BLaER1 (cell line): ENCODE data around the gene TGOLN2.
"Not testable (repeated sequence)": the region's sequence is repeated elsewhere in the genome, so short reads cannot be mapped to it uniquely, and the experiment has no call there.

Source experiments
- H3K27ac ChIP-seq: shearing (Covaris generic); formaldehyde crosslinking; 2 replicates; pipeline ENCODE4 v1.8.1; 2022
- H3K27me3 ChIP-seq: shearing (Covaris generic); formaldehyde crosslinking; 2 replicates; pipeline ENCODE4 v1.8.1; 2022
- H3K36me3 ChIP-seq: shearing (Covaris generic); formaldehyde crosslinking; 2 replicates; pipeline ENCODE4 v1.8.1; 2022
- H3K4me1 ChIP-seq: shearing (Covaris generic); formaldehyde crosslinking; 2 replicates; pipeline ENCODE4 v1.8.1; 2022
- H3K4me2 ChIP-seq: shearing (Covaris generic); formaldehyde crosslinking; 2 replicates; pipeline ENCODE4 v1.8.1; 2022
- H3K4me3 ChIP-seq: shearing (Covaris generic); formaldehyde crosslinking; 2 replicates; pipeline ENCODE4 v1.8.1; 2022
- H3K9ac ChIP-seq: shearing (Covaris generic); formaldehyde crosslinking; 2 replicates; pipeline ENCODE4 v1.8.1; 2022
- H3K9me3 ChIP-seq: shearing (Covaris generic); formaldehyde crosslinking; 2 replicates; pipeline ENCODE4 v1.8.1; 2022
- H4K20me1 ChIP-seq: shearing (Covaris generic); formaldehyde crosslinking; 2 replicates; pipeline ENCODE4 v1.8.1; 2022
- Cebpa-rat ChIP-seq: shearing (Covaris generic); IDR thresholded peaks from 2 replicates; pipeline ENCODE4 v1.8.1; 2022

TGOLN2 gene

DNA sequence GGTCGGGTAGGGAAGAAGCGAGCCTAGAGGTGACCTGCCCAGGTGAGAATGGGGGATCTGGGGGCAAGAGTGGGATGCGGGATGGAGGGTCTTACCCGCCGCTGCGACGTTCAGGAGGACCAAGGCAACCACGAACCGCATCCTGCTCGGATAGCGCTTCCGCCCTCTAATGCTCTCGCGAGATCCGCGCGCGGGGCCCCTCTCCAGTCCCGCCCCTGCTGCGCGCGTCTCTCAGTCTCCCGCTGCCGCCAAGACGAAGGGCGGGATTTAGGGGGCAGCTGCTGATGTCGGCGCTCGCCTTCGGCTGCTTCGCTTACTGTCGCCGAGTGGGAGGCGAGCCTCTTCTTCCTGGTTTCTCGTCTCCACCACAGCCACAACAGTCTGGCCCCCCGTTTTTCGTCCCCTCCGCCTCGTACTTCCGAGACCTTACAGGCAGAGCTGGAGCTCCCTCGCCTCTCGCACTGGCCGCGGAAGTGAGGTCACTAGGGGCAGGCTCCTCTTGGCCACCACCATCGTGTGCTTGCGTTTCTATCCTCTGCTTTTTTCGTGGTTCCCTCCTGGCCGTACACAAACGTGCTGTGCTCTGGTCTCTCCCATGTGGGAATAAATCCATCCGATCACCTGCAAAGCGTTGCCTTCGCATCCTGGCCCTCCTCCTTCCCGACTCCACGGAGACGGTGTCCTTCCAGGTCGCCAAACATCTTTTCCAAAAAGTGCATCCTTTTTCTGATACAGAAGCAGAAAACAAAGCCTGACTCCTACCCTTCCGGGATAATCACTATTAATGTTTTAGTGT is at the start of gene TGOLN2:
TSS of gene TGOLN2 (minus strand) at position 168 of the 796 bp plus-strand sequence. CDS start at position 141, 27 bp downstream.
- peak within 1 kb of the TSS; percentile 92 for H3K4me2 ChIP-seq
- peaks cover 36% of the 10 kb centered on the region for H3K36me3 ChIP-seq
- peak within 1 kb of the TSS; percentile 98 for H3K27ac ChIP-seq
- no peak for TF ChIP-seq Cebpa-rat
- peak within 1 kb of the TSS; percentile 79 for H3K4me3 ChIP-seq
- H3K9ac ChIP-seq = peak within 1 kb of the TSS; percentile 98
- H4K20me1 ChIP-seq = peaks cover 43% of the 10 kb centered on the region
- H3K9me3 ChIP-seq = no peaks in the 10 kb centered on the region
- H3K4me1 ChIP-seq = peaks cover 45% of the 10 kb centered on the region
- H3K27me3 ChIP-seq = no peaks in the 10 kb centered on the region

- Histone ChIP-seq H3K9ac (no peak overlapping the region), H3K4me3 (no peak overlapping the region), H3K27ac (no peak overlapping the region), H3K4me2 (no peak overlapping the region), H3K4me1 (no peaks in the 10 kb centered on the region), H4K20me1 (no peaks in the 10 kb centered on the region), H3K27me3 (no peaks in the 10 kb centered on the region), H3K9me3 (peaks cover 20% of the 10 kb centered on the region), H3K36me3 (peaks cover 56% of the 10 kb centered on the region)
- no peak for TF ChIP-seq Cebpa-rat
Measured at GRCh38 chr2:85377083-85377482, 49.3 kb upstream of the TGOLN2 start.

DNA sequence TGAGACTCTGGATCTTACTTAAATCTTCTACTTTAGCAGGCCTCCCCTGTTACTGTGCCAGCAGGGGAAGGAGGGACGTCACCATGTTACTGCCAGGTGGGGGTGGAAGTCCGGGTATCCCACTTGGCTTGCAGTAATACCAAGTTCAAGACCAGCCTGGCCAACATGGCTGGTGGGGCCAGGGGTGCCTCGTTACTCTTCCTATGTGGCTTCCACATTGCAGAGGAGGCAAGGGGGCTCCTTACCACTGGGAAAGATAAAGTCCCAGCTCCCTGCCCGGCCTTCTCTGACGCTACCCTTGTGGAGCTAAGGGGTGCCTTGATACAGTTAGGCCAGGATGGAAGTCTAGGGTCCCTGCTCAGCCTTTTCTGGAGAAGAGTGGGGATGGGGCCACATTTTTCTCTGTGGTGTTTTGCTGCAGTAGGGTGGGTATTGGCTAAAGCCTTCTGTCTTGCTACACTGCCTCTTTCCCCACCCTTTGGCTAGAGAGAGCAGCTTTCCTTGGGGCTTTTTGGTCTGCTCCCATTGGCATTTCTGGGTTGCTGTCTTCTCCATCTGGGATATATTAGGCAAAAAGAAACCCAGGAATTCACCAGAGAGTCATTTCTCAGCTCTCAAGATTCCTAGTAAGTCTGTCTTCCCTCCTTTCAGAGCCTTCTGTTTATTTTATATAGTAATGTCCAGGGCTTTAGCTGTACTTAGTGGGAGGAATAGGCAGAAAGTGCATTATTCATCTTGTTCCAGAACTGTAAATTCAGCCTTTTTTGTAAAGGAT is 48.7 kb upstream of the TGOLN2 start:
- no peak overlapping the region for H3K9ac ChIP-seq
- H3K4me2 ChIP-seq = no peak overlapping the region
- TF ChIP-seq Cebpa-rat = no peak
- no peaks in the 10 kb centered on the region for H4K20me1 ChIP-seq
- H3K9me3 ChIP-seq = peaks cover 20% of the 10 kb centered on the region
- H3K36me3 ChIP-seq = peaks cover 53% of the 10 kb centered on the region
- H3K4me1 ChIP-seq = no peaks in the 10 kb centered on the region
- H3K27ac ChIP-seq = no peak overlapping the region
- no peaks in the 10 kb centered on the region for H3K27me3 ChIP-seq
- no peak overlapping the region for H3K4me3 ChIP-seq

DNA sequence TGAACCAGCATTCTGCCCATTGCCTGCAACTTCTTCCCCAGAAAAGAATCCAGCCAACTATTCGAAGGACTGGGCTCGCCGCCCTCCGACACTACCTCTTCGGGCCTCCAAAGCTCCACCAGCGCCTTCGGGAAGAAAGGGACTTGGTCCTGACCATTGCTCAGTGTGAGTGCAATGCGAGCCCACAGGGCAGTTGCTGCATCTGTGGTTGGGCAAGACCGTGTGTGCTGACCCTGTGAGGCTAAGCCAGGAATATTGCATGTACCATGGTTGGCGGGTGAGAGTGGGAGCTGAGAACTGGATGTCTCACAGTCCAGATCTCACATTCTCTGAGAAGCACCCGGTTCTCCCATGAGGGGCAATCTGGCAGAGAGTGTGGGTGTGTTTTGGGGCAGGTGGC is 43.3 kb upstream of the TGOLN2 start:
- Histone ChIP-seq H3K27me3 (no peaks in the 10 kb centered on the region), H3K27ac (no peak overlapping the region), H3K4me3 (no peak overlapping the region), H3K36me3 (peaks cover 14% of the 10 kb centered on the region; the same call in 1 of the 2 replicates), H3K9me3 (no peaks in the 10 kb centered on the region), H4K20me1 (no peaks in the 10 kb centered on the region), H3K4me1 (peaks cover 13% of the 10 kb centered on the region), H3K9ac (no peak overlapping the region), H3K4me2 (no peak overlapping the region)
- no peak for TF ChIP-seq Cebpa-rat

DNA sequence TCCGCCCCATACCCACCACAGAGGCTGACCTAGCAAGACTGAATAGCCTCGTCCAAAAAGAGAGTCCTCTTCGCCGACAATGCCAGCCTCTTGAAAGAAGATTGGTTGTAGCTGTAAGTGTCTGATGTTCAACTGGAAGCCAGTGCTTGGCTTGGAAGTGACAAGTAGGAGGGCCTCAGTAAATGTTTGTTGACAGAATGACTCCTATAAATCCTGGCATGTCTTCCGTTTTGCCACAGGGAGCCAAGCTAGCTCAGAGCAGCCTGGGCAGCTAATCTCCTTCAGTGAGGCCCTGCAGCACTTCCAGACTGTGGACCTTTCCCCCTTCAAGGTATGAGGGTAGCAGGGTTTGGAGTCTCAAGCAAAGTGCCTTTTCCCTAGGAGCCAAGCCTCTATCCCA is 41.7 kb upstream of the TGOLN2 start:
- no peak overlapping the region for H3K4me2 ChIP-seq
- H3K9ac ChIP-seq = no peak overlapping the region
- TF ChIP-seq Cebpa-rat = no peak
- no peak overlapping the region for H3K4me3 ChIP-seq
- H3K27ac ChIP-seq = no peak overlapping the region
- no peaks in the 10 kb centered on the region for H3K27me3 ChIP-seq
- H3K36me3 ChIP-seq = peaks cover 14% of the 10 kb centered on the region; the same call in 1 of the 2 replicates
- no peaks in the 10 kb centered on the region for H3K9me3 ChIP-seq
- no peaks in the 10 kb centered on the region for H4K20me1 ChIP-seq
- H3K4me1 ChIP-seq = peaks cover 13% of the 10 kb centered on the region

- H3K4me1 ChIP-seq = peaks cover 13% of the 10 kb centered on the region
- H3K4me2 ChIP-seq = no peak overlapping the region
- no peaks in the 10 kb centered on the region for H4K20me1 ChIP-seq
- H3K9me3 ChIP-seq = no peaks in the 10 kb centered on the region
- H3K4me3 ChIP-seq = no peak overlapping the region
- no peaks in the 10 kb centered on the region for H3K27me3 ChIP-seq
- no peak for TF ChIP-seq Cebpa-rat
- H3K27ac ChIP-seq = no peak overlapping the region
- peaks cover 14% of the 10 kb centered on the region; the same call in 1 of the 2 replicates for H3K36me3 ChIP-seq
- no peak overlapping the region for H3K9ac ChIP-seq
Measured at GRCh38 chr2:85368921-85369320, 41.1 kb upstream of the TGOLN2 start.

DNA sequence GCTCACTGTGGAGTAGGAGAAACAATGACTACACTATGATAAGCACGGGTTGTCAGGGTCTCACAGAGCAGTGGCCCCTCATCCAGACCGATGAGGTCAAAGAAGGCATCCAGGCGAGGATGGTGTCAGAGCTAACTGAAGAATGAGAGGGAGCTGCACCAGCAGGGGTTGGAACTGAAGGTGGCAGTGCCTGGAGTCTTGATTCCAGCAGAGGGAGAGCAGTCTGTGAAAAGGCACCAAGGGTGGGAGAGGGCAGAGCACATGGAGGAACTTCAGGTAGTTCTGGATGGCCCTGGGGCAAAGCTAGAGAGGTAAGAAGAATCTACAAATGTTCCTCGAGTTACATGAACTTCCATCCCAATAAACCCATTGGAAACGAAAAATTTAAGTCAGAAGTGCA is 39.4 kb upstream of the TGOLN2 start:
- H3K4me2 ChIP-seq = no peak overlapping the region; the same call in 1 of the 2 replicates
- peaks cover 29% of the 10 kb centered on the region for H3K36me3 ChIP-seq
- H3K4me3 ChIP-seq = no peak overlapping the region
- H3K9ac ChIP-seq = no peak overlapping the region
- H3K27me3 ChIP-seq = no peaks in the 10 kb centered on the region
- no peak for TF ChIP-seq Cebpa-rat
- no peaks in the 10 kb centered on the region for H4K20me1 ChIP-seq
- H3K9me3 ChIP-seq = no peaks in the 10 kb centered on the region
- H3K4me1 ChIP-seq = peaks cover 13% of the 10 kb centered on the region
- H3K27ac ChIP-seq = no peak overlapping the region

GRCh38 chr2:85362653-85363387 is 35.0 kb upstream of the TGOLN2 start:
- H3K4me2 ChIP-seq, H3K27ac ChIP-seq, H4K20me1 ChIP-seq, H3K4me3 ChIP-seq, H3K9ac ChIP-seq, H3K27me3 ChIP-seq, H3K9me3 ChIP-seq: not testable (repeated sequence)
- Histone ChIP-seq H3K4me1 (peaks cover 18% of the 10 kb centered on the region), H3K36me3 (peaks cover 46% of the 10 kb centered on the region)

DNA sequence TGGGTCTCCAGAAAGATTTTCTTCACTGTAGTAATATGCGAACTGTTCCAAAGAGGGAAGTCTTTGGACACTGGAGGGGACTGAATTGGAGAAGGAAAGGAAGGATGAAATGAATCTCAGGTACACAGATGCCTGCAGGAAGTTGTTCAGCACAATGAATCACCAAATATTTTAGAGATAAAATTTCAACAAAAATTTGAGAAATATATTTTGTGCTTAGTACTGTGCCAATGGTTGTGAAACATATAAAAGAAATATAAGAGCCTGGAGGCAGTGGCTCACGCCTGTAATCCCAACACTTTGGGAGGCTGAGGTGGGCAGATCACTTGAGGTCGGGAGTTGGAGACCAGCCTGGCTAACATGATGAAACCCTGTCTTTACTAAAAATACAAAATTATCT is 29.9 kb upstream of the TGOLN2 start:
- Histone ChIP-seq H3K27ac (no peak overlapping the region), H3K9ac (no peak overlapping the region), H4K20me1 (no peaks in the 10 kb centered on the region), H3K4me2 (no peak overlapping the region), H3K4me3 (no peak overlapping the region), H3K36me3 (peaks cover 60% of the 10 kb centered on the region), H3K27me3 (no peaks in the 10 kb centered on the region), H3K4me1 (peaks cover 31% of the 10 kb centered on the region), H3K9me3 (no peaks in the 10 kb centered on the region)
- no peak for TF ChIP-seq Cebpa-rat
